ENCODE results near the gene SHC4. TPM values are rescaled to one million over a fixed set of nuclear protein-coding genes. Genes with fewer than 3 reads are reported as not detected.

SHC4 gene, protein sequence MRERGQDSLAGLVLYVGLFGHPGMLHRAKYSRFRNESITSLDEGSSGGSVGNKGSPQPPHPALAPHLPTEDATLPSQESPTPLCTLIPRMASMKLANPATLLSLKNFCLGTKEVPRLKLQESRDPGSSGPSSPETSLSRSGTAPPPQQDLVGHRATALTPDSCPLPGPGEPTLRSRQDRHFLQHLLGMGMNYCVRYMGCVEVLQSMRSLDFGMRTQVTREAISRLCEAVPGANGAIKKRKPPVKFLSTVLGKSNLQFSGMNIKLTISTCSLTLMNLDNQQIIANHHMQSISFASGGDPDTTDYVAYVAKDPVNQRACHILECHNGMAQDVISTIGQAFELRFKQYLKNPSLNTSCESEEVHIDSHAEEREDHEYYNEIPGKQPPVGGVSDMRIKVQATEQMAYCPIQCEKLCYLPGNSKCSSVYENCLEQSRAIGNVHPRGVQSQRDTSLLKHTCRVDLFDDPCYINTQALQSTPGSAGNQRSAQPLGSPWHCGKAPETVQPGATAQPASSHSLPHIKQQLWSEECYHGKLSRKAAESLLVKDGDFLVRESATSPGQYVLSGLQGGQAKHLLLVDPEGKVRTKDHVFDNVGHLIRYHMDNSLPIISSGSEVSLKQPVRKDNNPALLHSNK
- 1.5 and 1.7 TPM in 2 replicates for total RNA-seq

DNA sequence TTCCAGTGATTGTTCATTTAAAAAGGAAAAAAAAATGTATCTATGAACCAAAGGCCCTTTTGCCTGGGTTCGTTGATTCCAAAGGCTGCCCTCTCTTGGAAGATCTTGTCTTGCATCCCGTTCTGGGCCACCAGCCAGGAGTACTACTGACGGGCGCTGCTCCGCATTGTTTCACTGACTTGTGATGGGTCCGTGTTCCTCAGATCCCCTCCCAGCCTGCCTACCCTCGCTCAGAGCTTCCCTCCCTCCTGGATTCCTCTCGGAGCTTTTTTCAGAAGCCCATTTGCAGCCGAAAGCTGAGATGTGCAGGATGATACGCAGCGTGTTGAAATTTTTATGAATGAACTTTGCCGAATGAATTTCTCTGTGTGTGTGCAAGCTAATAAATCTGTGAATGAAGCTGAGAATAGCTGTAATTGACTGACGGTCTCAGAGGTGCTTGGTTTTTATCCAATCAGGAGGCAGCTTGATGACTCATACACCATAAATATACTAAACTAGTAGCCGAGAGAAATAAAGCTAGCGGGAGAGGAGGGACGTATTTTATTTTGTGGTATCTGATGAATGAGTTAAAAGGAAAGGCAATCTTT lies at the start of gene SHC4:
Gene SHC4 (minus strand): TSS at position 396 of the 590 bp plus-strand sequence. CDS start 904 bp downstream, outside the sequence.

DNA sequence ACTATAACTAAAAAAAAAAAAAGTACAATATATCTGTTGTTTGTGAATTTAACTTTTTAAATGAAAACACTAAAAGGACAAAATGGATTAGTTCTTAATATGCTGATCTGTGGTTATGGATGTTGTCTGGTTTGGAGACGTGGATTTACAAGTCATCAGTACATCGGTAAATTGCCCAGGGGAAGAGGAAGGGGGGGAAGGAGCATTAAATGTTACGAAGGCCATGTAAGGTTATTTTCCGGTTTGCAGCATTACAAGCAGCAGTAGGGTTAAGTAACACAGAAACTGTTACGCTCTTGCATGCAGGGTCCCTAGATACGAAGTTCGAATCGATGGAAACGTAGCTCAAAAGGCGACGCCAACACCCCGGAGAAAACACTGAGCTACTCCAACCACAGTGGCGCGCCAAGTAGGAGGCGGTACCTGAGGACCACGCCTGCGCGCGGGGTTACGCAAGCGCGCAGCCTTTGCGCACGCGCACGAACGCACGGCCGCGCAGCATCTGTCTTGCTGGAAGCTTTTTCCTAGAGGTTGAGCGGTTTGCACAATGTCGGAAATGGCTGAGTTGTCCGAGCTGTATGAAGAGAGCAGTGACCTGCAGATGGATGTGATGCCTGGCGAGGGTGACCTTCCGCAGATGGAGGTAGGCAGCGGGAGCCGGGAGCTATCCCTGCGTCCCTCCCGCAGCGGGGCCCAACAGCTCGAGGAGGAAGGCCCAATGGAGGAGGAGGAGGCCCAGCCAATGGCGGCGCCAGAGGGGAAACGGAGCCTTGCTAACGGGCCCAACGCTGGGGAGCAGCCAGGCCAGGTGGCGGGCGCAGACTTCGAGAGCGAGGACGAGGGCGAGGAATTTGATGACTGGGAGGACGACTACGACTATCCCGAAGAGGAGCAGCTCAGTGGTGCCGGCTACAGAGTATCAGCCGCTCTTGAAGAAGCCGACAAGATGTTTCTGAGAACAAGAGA lies 85.8 kb downstream of the SHC4 start, which contains the start of gene EID1:
Gene EID1 (plus strand): TSS at position 505 of the 966 bp plus-strand sequence. CDS start 43 bp downstream, at position 548.

DNA sequence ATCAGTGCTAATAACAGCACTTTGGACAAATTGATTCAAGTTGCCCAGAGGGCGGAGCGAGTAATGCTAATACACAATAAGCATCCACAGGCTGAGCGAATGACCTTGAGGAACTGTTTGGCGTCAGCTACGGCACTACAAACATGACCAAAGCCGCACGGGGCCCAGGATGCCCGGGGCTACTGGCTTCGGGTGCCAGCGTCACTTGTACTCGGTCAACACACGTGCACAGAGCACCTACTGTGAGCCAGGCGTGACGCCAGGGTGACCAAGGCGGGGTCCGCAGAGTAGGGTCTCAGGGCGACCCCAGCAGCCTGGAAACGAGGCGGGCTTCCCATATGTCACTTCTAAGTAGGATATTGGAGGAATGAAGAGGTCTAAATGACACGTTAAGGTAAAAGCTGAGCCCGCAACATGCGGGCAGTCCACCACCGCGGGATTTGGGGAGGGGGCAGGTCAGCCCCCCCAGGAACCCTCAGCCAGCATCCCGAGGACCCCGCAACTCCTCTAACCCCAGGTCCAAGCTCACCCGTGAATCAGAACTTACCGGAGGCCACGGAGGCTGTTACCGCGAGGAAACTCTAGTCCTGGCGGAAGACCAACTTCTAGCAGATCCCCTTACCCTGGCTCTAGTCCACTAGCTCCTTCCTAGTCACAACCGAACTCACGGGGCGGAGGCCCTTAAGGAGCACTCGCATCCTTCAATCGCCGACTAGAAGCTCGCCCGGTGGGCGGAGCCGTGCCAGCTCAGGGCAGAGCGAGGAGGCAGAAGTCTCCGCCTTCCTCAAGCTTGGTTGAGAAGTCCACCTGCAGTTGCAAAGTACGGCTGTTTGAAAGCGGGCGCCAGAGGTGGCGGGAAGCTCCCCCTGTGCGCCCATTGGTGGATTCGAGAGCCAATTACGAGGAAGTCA lies 153.1 kb downstream of the SHC4 start, which contains the start of gene CEP152:
Gene CEP152 (minus strand): TSS at position 656 of the 911 bp plus-strand sequence. CDS start 5,420 bp downstream, outside the sequence.

Other genes with a start within 250 kb of the SHC4 start
- gene CEP152, start 152.8 kb downstream of the SHC4 start, total RNA-seq: 8.6 and 19.9 TPM in 2 replicates
- gene EID1, start 85.8 kb downstream of the SHC4 start, total RNA-seq: 425 and 445 TPM in 2 replicates
- gene SECISBP2L, start 82.5 kb upstream of the SHC4 start, total RNA-seq: 25.3 and 26.2 TPM in 2 replicates
- 77.2 and 83.7 TPM in 2 replicates for gene COPS2, start 191.7 kb upstream of the SHC4 start, total RNA-seq
- 87.5 and 90.9 TPM in 2 replicates for gene GALK2, start 206.3 kb upstream of the SHC4 start, total RNA-seq

Measured in uterine smooth muscle cell (primary cell).